Measurements from ENCODE around the gene SMLR1.
A peak's percentile ranks its signal among the peaks of the same experiment; 100 is the strongest.
"Not testable (repeated sequence)": the region's sequence is repeated elsewhere in the genome, so short reads cannot be mapped to it uniquely, and the experiment has no call there.

SMLR1 gene

DNA sequence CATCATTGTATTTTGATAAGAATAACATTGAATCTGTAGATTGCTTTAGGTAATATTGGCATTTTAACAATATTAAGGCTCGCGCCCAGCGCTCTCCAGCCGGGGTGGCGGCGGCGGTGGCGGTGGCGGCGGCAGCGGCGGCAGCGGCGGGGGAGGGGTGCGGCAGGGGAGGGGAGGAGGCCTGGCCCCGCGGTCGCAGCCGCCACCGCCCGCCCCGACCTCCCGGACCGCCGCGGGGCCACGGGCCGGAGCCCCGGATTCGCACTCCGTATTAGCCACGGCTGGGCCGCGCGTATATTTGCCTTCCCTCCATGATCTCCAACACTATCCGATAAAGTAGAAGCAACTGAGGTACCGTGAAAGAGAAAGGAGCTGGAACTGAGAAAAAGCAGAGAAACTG is 25.8 kb upstream of the SMLR1 start:
- not testable (repeated sequence) for H2AFZ ChIP-seq (ENCODE audit: low read length); H2BK120ac ChIP-seq (ENCODE audit: low read depth, low read length); H3K4me3 ChIP-seq (ENCODE audit: low read length in 2 of 2); H3K36me3 ChIP-seq (replicated peaks in 1 of 2; ENCODE audit: control insufficient read depth in 2 of 2, insufficient read depth in 2 of 2, low read length in 2 of 2); H2AK5ac ChIP-seq (ENCODE audit: low read depth, low read length); H3K9me3 ChIP-seq (replicated peaks in 1 of 2; ENCODE audit: control insufficient read depth in 2 of 2, insufficient read depth in 1 of 2, low read depth in 1 of 2, low read length in 2 of 2); H3K23ac ChIP-seq (ENCODE audit: low read depth, low read length, poor library complexity); H2BK5ac ChIP-seq (ENCODE audit: low read length); H3K27ac ChIP-seq (replicated peaks; ENCODE audit: low read length); H3K4me2 ChIP-seq (ENCODE audit: insufficient read depth, low read length, poor library complexity, severe bottlenecking); H3K14ac ChIP-seq (ENCODE audit: low read length); H2BK12ac ChIP-seq (ENCODE audit: low read length); H3K27me3 ChIP-seq (ENCODE audit: control insufficient read depth in 3 of 3, insufficient read depth in 3 of 3, low read depth in 1 of 3, low read length in 3 of 3); H3K4ac ChIP-seq (ENCODE audit: low read length); H4K91ac ChIP-seq (ENCODE audit: low read depth, low read length, poor library complexity); H4K8ac ChIP-seq (ENCODE audit: low read depth, low read length); H3K18ac ChIP-seq (ENCODE audit: low read length); H3K4me1 ChIP-seq (ENCODE audit: control insufficient read depth in 2 of 2, insufficient read depth in 1 of 2, low read depth in 1 of 2, low read length in 2 of 2); H3K9ac ChIP-seq (ENCODE audit: low read depth, low read length, poor library complexity); DNase-seq (ENCODE audit: low spot score); H3K79me1 ChIP-seq (ENCODE audit: low read depth, low read length); H2BK15ac ChIP-seq (ENCODE audit: low read length)
- WGBS, 2 donors (ENCODE audit: extremely low coverage in 2 of 2, insufficient read length in 2 of 2, insufficient replicate concordance in 1 of 2): no CpG with 5 or more reads among the region's 37 CpGs

- no peak overlapping the region for H3K14ac ChIP-seq (ENCODE audit: low read length)
- WGBS, 2 donors (ENCODE audit: extremely low coverage in 2 of 2, insufficient read length in 2 of 2, insufficient replicate concordance in 1 of 2): no CpG with 5 or more reads among the region's 9 CpGs
- H3K36me3 ChIP-seq (replicated peaks in 1 of 2; ENCODE audit: control insufficient read depth in 2 of 2, insufficient read depth in 2 of 2, low read length in 2 of 2): no peaks in the 10 kb centered on the region
- H3K27me3 ChIP-seq (ENCODE audit: control insufficient read depth in 3 of 3, insufficient read depth in 3 of 3, low read depth in 1 of 3, low read length in 3 of 3): no peaks in the 10 kb centered on the region
- H4K91ac ChIP-seq (ENCODE audit: low read depth, low read length, poor library complexity): no peak overlapping the region
- H3K79me1 ChIP-seq (ENCODE audit: low read depth, low read length): no peaks in the 10 kb centered on the region
- no peak overlapping the region for H2BK15ac ChIP-seq (ENCODE audit: low read length)
- no peak overlapping the region for H3K4me3 ChIP-seq (ENCODE audit: low read length in 2 of 2)
- H4K8ac ChIP-seq (ENCODE audit: low read depth, low read length): peak overlapping the region; percentile 65
- no peak overlapping the region for H2AFZ ChIP-seq (ENCODE audit: low read length)
- no peak overlapping the region for H3K9ac ChIP-seq (ENCODE audit: low read depth, low read length, poor library complexity)
- no peak for DNase-seq (ENCODE audit: low spot score)
- H2BK5ac ChIP-seq (ENCODE audit: low read length): no peak overlapping the region
- no peak overlapping the region for H3K23ac ChIP-seq (ENCODE audit: low read depth, low read length, poor library complexity)
- H3K27ac ChIP-seq (replicated peaks; ENCODE audit: low read length): no peak overlapping the region
- H3K4ac ChIP-seq (ENCODE audit: low read length): no peak overlapping the region
- H3K9me3 ChIP-seq (replicated peaks in 1 of 2; ENCODE audit: control insufficient read depth in 2 of 2, insufficient read depth in 1 of 2, low read depth in 1 of 2, low read length in 2 of 2): no peaks in the 10 kb centered on the region
- H2BK120ac ChIP-seq (ENCODE audit: low read depth, low read length): no peak overlapping the region
- no peak overlapping the region for H3K18ac ChIP-seq (ENCODE audit: low read length)
- H2BK12ac ChIP-seq (ENCODE audit: low read length): no peak overlapping the region
- no peak overlapping the region for H2AK5ac ChIP-seq (ENCODE audit: low read depth, low read length)
- no peaks in the 10 kb centered on the region for H3K4me1 ChIP-seq (ENCODE audit: control insufficient read depth in 2 of 2, insufficient read depth in 1 of 2, low read depth in 1 of 2, low read length in 2 of 2)
- no peak overlapping the region for H3K4me2 ChIP-seq (ENCODE audit: insufficient read depth, low read length, poor library complexity, severe bottlenecking)
Measured at GRCh38 chr6:130810307-130811030, 16.7 kb upstream of the SMLR1 start.

DNA sequence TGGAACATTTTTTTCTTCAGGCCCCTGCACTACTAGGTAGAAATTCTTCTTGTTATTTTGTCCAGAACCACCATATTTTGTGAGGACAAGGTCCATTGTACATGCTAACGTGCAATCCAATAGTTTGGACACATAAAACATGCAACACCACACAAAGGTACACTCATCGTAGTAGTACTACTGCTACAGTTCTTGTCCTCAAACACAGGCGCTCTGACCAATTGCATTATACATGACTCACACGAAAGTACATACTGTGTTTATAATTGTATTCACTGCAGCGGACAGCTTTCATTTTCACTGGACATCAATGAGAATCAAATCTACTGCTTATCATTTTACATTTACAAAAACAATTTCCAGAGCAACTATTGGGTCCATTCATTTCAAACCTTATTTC is 15.3 kb upstream of the SMLR1 start:
- H4K91ac ChIP-seq (ENCODE audit: low read depth, low read length, poor library complexity): no peak overlapping the region
- H3K4ac ChIP-seq (ENCODE audit: low read length): no peak overlapping the region
- H4K8ac ChIP-seq (ENCODE audit: low read depth, low read length): no peak overlapping the region
- no peak overlapping the region for H2BK120ac ChIP-seq (ENCODE audit: low read depth, low read length)
- H2AK5ac ChIP-seq (ENCODE audit: low read depth, low read length): no peak overlapping the region
- no peak overlapping the region for H3K18ac ChIP-seq (ENCODE audit: low read length)
- no CpG with 5 or more reads among the region's 5 CpGs for WGBS, 2 donors (ENCODE audit: extremely low coverage in 2 of 2, insufficient read length in 2 of 2, insufficient replicate concordance in 1 of 2)
- no peak for DNase-seq (ENCODE audit: low spot score)
- H3K23ac ChIP-seq (ENCODE audit: low read depth, low read length, poor library complexity): no peak overlapping the region
- H3K9ac ChIP-seq (ENCODE audit: low read depth, low read length, poor library complexity): no peak overlapping the region
- no peaks in the 10 kb centered on the region for H3K27me3 ChIP-seq (ENCODE audit: control insufficient read depth in 3 of 3, insufficient read depth in 3 of 3, low read depth in 1 of 3, low read length in 3 of 3)
- H2BK12ac ChIP-seq (ENCODE audit: low read length): no peak overlapping the region
- no peaks in the 10 kb centered on the region for H3K9me3 ChIP-seq (replicated peaks in 1 of 2; ENCODE audit: control insufficient read depth in 2 of 2, insufficient read depth in 1 of 2, low read depth in 1 of 2, low read length in 2 of 2)
- no peak overlapping the region for H3K14ac ChIP-seq (ENCODE audit: low read length)
- H2AFZ ChIP-seq (ENCODE audit: low read length): no peak overlapping the region
- no peak overlapping the region for H2BK5ac ChIP-seq (ENCODE audit: low read length)
- no peak overlapping the region for H3K4me2 ChIP-seq (ENCODE audit: insufficient read depth, low read length, poor library complexity, severe bottlenecking)
- no peaks in the 10 kb centered on the region for H3K4me1 ChIP-seq (ENCODE audit: control insufficient read depth in 2 of 2, insufficient read depth in 1 of 2, low read depth in 1 of 2, low read length in 2 of 2)
- H2BK15ac ChIP-seq (ENCODE audit: low read length): no peak overlapping the region
- no peaks in the 10 kb centered on the region for H3K79me1 ChIP-seq (ENCODE audit: low read depth, low read length)
- no peak overlapping the region for H3K4me3 ChIP-seq (ENCODE audit: low read length in 2 of 2)
- no peak overlapping the region for H3K27ac ChIP-seq (replicated peaks; ENCODE audit: low read length)
- H3K36me3 ChIP-seq (replicated peaks in 1 of 2; ENCODE audit: control insufficient read depth in 2 of 2, insufficient read depth in 2 of 2, low read length in 2 of 2): no peaks in the 10 kb centered on the region

DNA sequence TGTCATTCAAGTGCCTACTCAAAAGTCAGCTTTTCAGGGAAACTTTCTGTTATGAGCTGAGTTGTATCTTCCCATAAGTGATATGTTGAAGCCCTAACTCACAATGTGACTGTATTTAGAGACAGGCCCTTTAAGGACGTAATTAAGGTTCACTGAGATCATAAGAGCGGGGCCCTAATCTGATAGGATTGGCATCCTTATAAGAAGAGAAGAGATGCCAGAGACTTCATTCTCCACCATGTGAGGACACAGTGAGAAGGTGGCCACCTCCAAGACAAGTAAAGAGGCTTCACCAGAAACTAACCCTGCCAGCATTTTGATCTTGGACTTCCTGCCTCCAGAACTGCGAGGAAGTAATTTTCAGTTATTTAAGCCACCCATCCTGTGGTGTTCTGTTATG is 12.7 kb upstream of the SMLR1 start:
- H2BK5ac ChIP-seq (ENCODE audit: low read length): no peak overlapping the region
- H3K4ac ChIP-seq (ENCODE audit: low read length): no peak overlapping the region
- H2BK12ac ChIP-seq (ENCODE audit: low read length): no peak overlapping the region
- H3K4me1 ChIP-seq (ENCODE audit: control insufficient read depth in 2 of 2, insufficient read depth in 1 of 2, low read depth in 1 of 2, low read length in 2 of 2): no peaks in the 10 kb centered on the region
- no peak overlapping the region for H2AFZ ChIP-seq (ENCODE audit: low read length)
- no peak overlapping the region for H3K4me3 ChIP-seq (ENCODE audit: low read length in 2 of 2)
- H3K23ac ChIP-seq (ENCODE audit: low read depth, low read length, poor library complexity): no peak overlapping the region
- DNase-seq (ENCODE audit: low spot score): no peak
- no peaks in the 10 kb centered on the region for H3K27me3 ChIP-seq (ENCODE audit: control insufficient read depth in 3 of 3, insufficient read depth in 3 of 3, low read depth in 1 of 3, low read length in 3 of 3)
- no peak overlapping the region for H3K4me2 ChIP-seq (ENCODE audit: insufficient read depth, low read length, poor library complexity, severe bottlenecking)
- no peak overlapping the region for H3K14ac ChIP-seq (ENCODE audit: low read length)
- no peak overlapping the region for H4K8ac ChIP-seq (ENCODE audit: low read depth, low read length)
- H3K27ac ChIP-seq (replicated peaks; ENCODE audit: low read length): no peak overlapping the region
- H3K36me3 ChIP-seq (replicated peaks in 1 of 2; ENCODE audit: control insufficient read depth in 2 of 2, insufficient read depth in 2 of 2, low read length in 2 of 2): no peaks in the 10 kb centered on the region
- H3K9ac ChIP-seq (ENCODE audit: low read depth, low read length, poor library complexity): no peak overlapping the region
- H2BK120ac ChIP-seq (ENCODE audit: low read depth, low read length): no peak overlapping the region
- WGBS, 2 donors (ENCODE audit: extremely low coverage in 2 of 2, insufficient read length in 2 of 2, insufficient replicate concordance in 1 of 2): no CpG with 5 or more reads among the region's 3 CpGs
- no peak overlapping the region for H2BK15ac ChIP-seq (ENCODE audit: low read length)
- H4K91ac ChIP-seq (ENCODE audit: low read depth, low read length, poor library complexity): no peak overlapping the region
- no peak overlapping the region for H3K18ac ChIP-seq (ENCODE audit: low read length)
- H2AK5ac ChIP-seq (ENCODE audit: low read depth, low read length): no peak overlapping the region
- H3K79me1 ChIP-seq (ENCODE audit: low read depth, low read length): no peaks in the 10 kb centered on the region
- H3K9me3 ChIP-seq (replicated peaks in 1 of 2; ENCODE audit: control insufficient read depth in 2 of 2, insufficient read depth in 1 of 2, low read depth in 1 of 2, low read length in 2 of 2): no peaks in the 10 kb centered on the region

Data from neuronal stem cell (in vitro differentiated cells).